Measurements from ENCODE around the gene NFIB.

NFIB gene

GRCh38 chr9:14316602-14317300 lies 2.8 kb upstream of the NFIB start:
- TF ChIP-seq CTCF (IDR thresholded peaks at IDR 0.05; ENCODE audit: low read depth, low read length, missing control alignments), result no peak
- in situ Hi-C loops (cut with HindIII; ENCODE audit: low sequenced_read_pairs), result no loop called here
- H3K4me3 ChIP-seq (ENCODE audit: low read depth, low read length), result peak overlapping the region; percentile 95
- DNase-seq (ENCODE audit: low read depth), result no peak

GRCh38 chr9:14315875-14316601 lies 2.1 kb upstream of the NFIB start:
- DNase-seq (ENCODE audit: low read depth), result no peak
- in situ Hi-C loops (cut with HindIII; ENCODE audit: low sequenced_read_pairs), result no loop called here
- TF ChIP-seq CTCF (IDR thresholded peaks at IDR 0.05; ENCODE audit: low read depth, low read length, missing control alignments), result no peak
- H3K4me3 ChIP-seq (ENCODE audit: low read depth, low read length), result peak overlapping the region; percentile 95

- H3K4me3 ChIP-seq (ENCODE audit: low read depth, low read length), result peak overlapping the region; percentile 95
- in situ Hi-C loops (cut with HindIII; ENCODE audit: low sequenced_read_pairs), result no loop called here
- DNase-seq (ENCODE audit: low read depth), result peak; percentile 68
- no peak for TF ChIP-seq CTCF (IDR thresholded peaks at IDR 0.05; ENCODE audit: low read depth, low read length, missing control alignments)
Measured at GRCh38 chr9:14314929-14315874, 1.3 kb upstream of the NFIB start.

- H3K4me3 ChIP-seq (ENCODE audit: low read depth, low read length), result peak overlapping the region; percentile 95
- in situ Hi-C loops (cut with HindIII; ENCODE audit: low sequenced_read_pairs), result no loop called here
- DNase-seq (ENCODE audit: low read depth), result peak; percentile 88
- no peak for TF ChIP-seq CTCF (IDR thresholded peaks at IDR 0.05; ENCODE audit: low read depth, low read length, missing control alignments)
Measured at GRCh38 chr9:14314424-14314928, 535 bp upstream of the NFIB start.

- no peak for DNase-seq (ENCODE audit: low read depth)
- TF ChIP-seq CTCF (IDR thresholded peaks at IDR 0.05; ENCODE audit: low read depth, low read length, missing control alignments), result no peak
- peak overlapping the region; percentile 95 for H3K4me3 ChIP-seq (ENCODE audit: low read depth, low read length)
- in situ Hi-C loops (cut with HindIII; ENCODE audit: low sequenced_read_pairs), result no loop called here
Measured at GRCh38 chr9:14313378-14313940, 482 bp downstream of the NFIB start.

Data from astrocyte of the cerebellum (primary cell).